ENCODE results near the gene GMDS. TPM values are rescaled to one million over a fixed set of nuclear protein-coding genes. Genes with fewer than 3 reads are reported as not detected.

Gene GMDS
- total RNA-seq, 2 experiments from 2014 or later = 13.9 to 16.4 TPM

- Histone ChIP-seq H3K4me3 (ENCODE audit: low read length) (no peak overlapping the region), H3K27ac (ENCODE audit: low read depth in 1 of 2, low read length in 2 of 2) (no peak overlapping the region), H3K27me3 (ENCODE audit: control insufficient read depth in 1 of 2, insufficient read depth in 2 of 2, low read length in 2 of 2) (no peaks in the 10 kb centered on the region), H3K4me1 (ENCODE audit: insufficient read depth, low read length) (peaks cover 22% of the 10 kb centered on the region), H3K36me3 (ENCODE audit: insufficient read depth, low read length) (no peaks in the 10 kb centered on the region), H3K9me3 (ENCODE audit: control insufficient read depth in 1 of 2, insufficient read depth in 1 of 2, low read length in 2 of 2) (no peaks in the 10 kb centered on the region)
- H3K27ac Mint-ChIP-seq = peak overlapping the region; percentile 74
- H3K27me3 Mint-ChIP-seq = no peaks in the 10 kb centered on the region
- peaks cover 59% of the 10 kb centered on the region for H3K4me1 Mint-ChIP-seq (ENCODE audit: low read depth)
- no peaks in the 10 kb centered on the region for H3K36me3 Mint-ChIP-seq (ENCODE audit: low read depth)
- TF ChIP-seq CTCF (IDR thresholded peaks at IDR 0.05) = no peak
- no peak overlapping the region for H3K4me3 Mint-ChIP-seq
- H3K9me3 Mint-ChIP-seq = no peaks in the 10 kb centered on the region
- ATAC-seq (ENCODE audit: poor library complexity) = peak; percentile 47
- no peak for DNase-seq
- CTCF ChIA-PET = no interaction called here
- POLR2A ChIA-PET = no interaction called here
- intact Hi-C loops (cut with DNase I, micrococcal nuclease) = no loop called here
Observed at GRCh38 chr6:1773700-1774099, 471.7 kb downstream of the GMDS start.

GRCh38 chr6:1770968-1771723 lies 474.3 kb downstream of the GMDS start:
- H3K9me3 ChIP-seq (ENCODE audit: control insufficient read depth in 1 of 2, insufficient read depth in 1 of 2, low read length in 2 of 2) = no peaks in the 10 kb centered on the region
- H3K4me3 ChIP-seq (ENCODE audit: low read length) = no peak overlapping the region
- intact Hi-C loops (cut with DNase I, micrococcal nuclease) = no loop called here
- peaks cover 63% of the 10 kb centered on the region for H3K4me1 Mint-ChIP-seq (ENCODE audit: low read depth)
- POLR2A ChIA-PET = no interaction called here
- H3K36me3 ChIP-seq (ENCODE audit: insufficient read depth, low read length) = peaks cover under 1% of the 10 kb centered on the region
- ATAC-seq (ENCODE audit: poor library complexity) (peak; percentile 66), DNase-seq (peak in 5 of 14 experiments; percentile 8 to 30 (median 14))
- H3K27me3 Mint-ChIP-seq = no peaks in the 10 kb centered on the region
- H3K9me3 Mint-ChIP-seq = no peaks in the 10 kb centered on the region
- no peak overlapping the region for H3K27ac ChIP-seq (ENCODE audit: low read depth in 1 of 2, low read length in 2 of 2)
- H3K4me3 Mint-ChIP-seq = peak overlapping the region; percentile 11
- no peaks in the 10 kb centered on the region for H3K36me3 Mint-ChIP-seq (ENCODE audit: low read depth)
- CTCF ChIA-PET = interaction anchor here (0.9 kb wide), 1 partner anchor 37 kb away, joined by 3 read pairs; no protein-coding TSS in a partner anchor
- no peak for TF ChIP-seq CTCF (IDR thresholded peaks at IDR 0.05)
- peaks cover 22% of the 10 kb centered on the region for H3K4me1 ChIP-seq (ENCODE audit: insufficient read depth, low read length)
- H3K27me3 ChIP-seq (ENCODE audit: control insufficient read depth in 1 of 2, insufficient read depth in 2 of 2, low read length in 2 of 2) = no peaks in the 10 kb centered on the region
- peak overlapping the region; percentile 58 for H3K27ac Mint-ChIP-seq

- peak overlapping the region; percentile 74 for H3K4me3 Mint-ChIP-seq
- H3K27me3 Mint-ChIP-seq = no peaks in the 10 kb centered on the region
- H3K4me3 ChIP-seq (ENCODE audit: low read length) = no peak overlapping the region
- TF ChIP-seq CTCF (IDR thresholded peaks at IDR 0.05) = no peak
- peaks cover 22% of the 10 kb centered on the region for H3K4me1 ChIP-seq (ENCODE audit: insufficient read depth, low read length)
- peaks cover 6% of the 10 kb centered on the region for H3K36me3 ChIP-seq (ENCODE audit: insufficient read depth, low read length)
- H3K27ac ChIP-seq (ENCODE audit: low read depth in 1 of 2, low read length in 2 of 2) = no peak overlapping the region
- peak overlapping the region; percentile 58 for H3K27ac Mint-ChIP-seq
- ATAC-seq (ENCODE audit: poor library complexity) (peak; percentile 54), DNase-seq (peak in 6 of 14 experiments; percentile 4 to 64 (median 5))
- H3K9me3 ChIP-seq (ENCODE audit: control insufficient read depth in 1 of 2, insufficient read depth in 1 of 2, low read length in 2 of 2) = no peaks in the 10 kb centered on the region
- POLR2A ChIA-PET = no interaction called here
- H3K9me3 Mint-ChIP-seq = no peaks in the 10 kb centered on the region
- intact Hi-C loops (cut with DNase I, micrococcal nuclease) = no loop called here
- H3K36me3 Mint-ChIP-seq (ENCODE audit: low read depth) = no peaks in the 10 kb centered on the region
- CTCF ChIA-PET = interaction anchor here (0.9 kb wide), 1 partner anchor 38 kb away, joined by 3 read pairs; no protein-coding TSS in a partner anchor
- no peaks in the 10 kb centered on the region for H3K27me3 ChIP-seq (ENCODE audit: control insufficient read depth in 1 of 2, insufficient read depth in 2 of 2, low read length in 2 of 2)
- H3K4me1 Mint-ChIP-seq (ENCODE audit: low read depth) = peaks cover 61% of the 10 kb centered on the region
Observed at GRCh38 chr6:1770435-1770843, 475.0 kb downstream of the GMDS start.

Measured in CD4-positive, alpha-beta T cell (primary cell).